GM18909 (cell line): ENCODE data around the gene IL10RA.
"Not testable (repeated sequence)": the region's sequence is repeated elsewhere in the genome, so short reads cannot be mapped to it uniquely, and the experiment has no call there.

Experiments
- ATAC-seq: cut with Tn5 transposase; IDR thresholded peaks from one replicate; pipeline ENCODE4 v1.9.1; 2021; ENCODE audit warnings: mild to moderate bottlenecking; ENCODE audit not compliant: unreplicated experiment, poor library complexity

IL10RA gene

GRCh38 chr11:117985953-117986887, at the start of gene IL10RA:
Gene IL10RA (plus strand): TSS chr11:117986394. CDS start chr11:117986468, 74 bp downstream.
- peak; percentile 91 for ATAC-seq

- ATAC-seq: no peak
Observed at GRCh38 chr11:117936973-117937372, 49.2 kb upstream of the IL10RA start.

- no peak for ATAC-seq
Observed at GRCh38 chr11:117940736-117941135, 45.5 kb upstream of the IL10RA start.

- ATAC-seq: no peak
Observed at GRCh38 chr11:117941163-117941707, 45.0 kb upstream of the IL10RA start.

- no peak for ATAC-seq
Observed at GRCh38 chr11:117941976-117942654, 44.1 kb upstream of the IL10RA start.

- no peak for ATAC-seq
Observed at GRCh38 chr11:117944554-117944953, 41.6 kb upstream of the IL10RA start.

GRCh38 chr11:117945047-117945810, 41.0 kb upstream of the IL10RA start:
- ATAC-seq: no peak

- ATAC-seq: peak; percentile 9
Observed at GRCh38 chr11:117946156-117946841, 39.9 kb upstream of the IL10RA start.

GRCh38 chr11:117946842-117947526, 39.2 kb upstream of the IL10RA start:
- peak; percentile 45 for ATAC-seq

GRCh38 chr11:117947751-117948150, 38.4 kb upstream of the IL10RA start:
- not testable (repeated sequence) for ATAC-seq

GRCh38 chr11:117948466-117948865, 37.7 kb upstream of the IL10RA start:
- ATAC-seq: not testable (repeated sequence)

GRCh38 chr11:117949062-117949461, 37.1 kb upstream of the IL10RA start:
- no peak for ATAC-seq

- no peak for ATAC-seq
Observed at GRCh38 chr11:117950301-117950700, 35.9 kb upstream of the IL10RA start.

GRCh38 chr11:117950993-117951961, 34.9 kb upstream of the IL10RA start:
- ATAC-seq: peak; percentile 62

GRCh38 chr11:117953024-117953671, 33.0 kb upstream of the IL10RA start:
- ATAC-seq: no peak

- ATAC-seq: no peak
Observed at GRCh38 chr11:117958949-117959348, 27.2 kb upstream of the IL10RA start.

- no peak for ATAC-seq
Observed at GRCh38 chr11:117959438-117960149, 26.6 kb upstream of the IL10RA start.
